ENCODE data around the gene RGS9.

The RGS9 gene

DNA sequence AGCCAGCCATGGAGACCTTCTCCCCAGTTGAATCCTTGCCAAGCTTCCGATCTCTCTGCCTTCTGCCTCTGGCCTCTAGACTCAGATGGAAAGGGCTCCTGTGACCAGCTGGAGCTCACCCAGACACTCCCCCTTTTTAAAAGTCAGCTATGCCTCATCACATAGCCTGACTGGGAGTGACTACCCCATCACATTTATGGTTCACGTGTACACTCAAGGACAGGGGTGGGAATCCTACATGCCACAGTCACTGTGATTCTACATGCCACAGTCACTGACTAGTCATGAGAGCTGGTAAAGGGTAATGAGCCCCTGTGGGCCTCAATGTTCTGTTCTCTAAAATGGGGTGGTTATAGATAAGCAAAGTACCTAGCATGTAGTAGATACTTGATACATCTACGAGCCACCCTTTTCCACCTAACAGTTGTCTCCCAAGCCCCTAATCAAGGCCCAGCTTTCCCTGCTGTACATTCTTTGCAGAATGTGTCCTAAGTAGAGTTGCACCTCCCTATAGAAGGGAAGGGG is 85.1 kb downstream of the RGS9 start:
- H3K4me3 ChIP-seq (ENCODE audit: low read depth, low read length), result no peak overlapping the region
- DNase-seq (ENCODE audit: low read depth), result no peak
- TF ChIP-seq, protein P1, sequence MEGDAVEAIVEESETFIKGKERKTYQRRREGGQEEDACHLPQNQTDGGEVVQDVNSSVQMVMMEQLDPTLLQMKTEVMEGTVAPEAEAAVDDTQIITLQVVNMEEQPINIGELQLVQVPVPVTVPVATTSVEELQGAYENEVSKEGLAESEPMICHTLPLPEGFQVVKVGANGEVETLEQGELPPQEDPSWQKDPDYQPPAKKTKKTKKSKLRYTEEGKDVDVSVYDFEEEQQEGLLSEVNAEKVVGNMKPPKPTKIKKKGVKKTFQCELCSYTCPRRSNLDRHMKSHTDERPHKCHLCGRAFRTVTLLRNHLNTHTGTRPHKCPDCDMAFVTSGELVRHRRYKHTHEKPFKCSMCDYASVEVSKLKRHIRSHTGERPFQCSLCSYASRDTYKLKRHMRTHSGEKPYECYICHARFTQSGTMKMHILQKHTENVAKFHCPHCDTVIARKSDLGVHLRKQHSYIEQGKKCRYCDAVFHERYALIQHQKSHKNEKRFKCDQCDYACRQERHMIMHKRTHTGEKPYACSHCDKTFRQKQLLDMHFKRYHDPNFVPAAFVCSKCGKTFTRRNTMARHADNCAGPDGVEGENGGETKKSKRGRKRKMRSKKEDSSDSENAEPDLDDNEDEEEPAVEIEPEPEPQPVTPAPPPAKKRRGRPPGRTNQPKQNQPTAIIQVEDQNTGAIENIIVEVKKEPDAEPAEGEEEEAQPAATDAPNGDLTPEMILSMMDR (IDR thresholded peaks at IDR 0.05; ENCODE audit: low read depth, low read length, missing control alignments), result no peak

DNA sequence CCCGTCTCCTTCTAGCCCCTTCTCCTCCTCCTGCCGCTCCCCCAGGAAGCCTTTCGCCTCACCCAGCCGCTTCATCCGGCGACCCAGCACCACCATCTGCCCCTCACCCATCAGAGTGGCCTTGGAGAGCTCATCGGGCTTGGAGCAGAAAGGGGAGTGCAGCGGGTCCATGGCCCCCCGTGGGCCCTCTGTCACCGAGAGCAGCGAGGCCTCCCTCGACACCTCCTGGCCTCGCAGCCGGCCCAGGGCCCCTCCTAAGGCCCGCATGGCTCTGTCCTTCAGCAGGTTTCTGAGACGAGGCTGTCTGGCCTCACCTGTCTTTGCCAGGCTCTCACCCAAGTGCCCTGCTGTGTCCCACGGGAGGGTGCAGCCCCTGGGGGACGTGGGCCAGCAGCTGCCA is 87.9 kb downstream of the RGS9 start:
- no peak overlapping the region for H3K4me3 ChIP-seq (ENCODE audit: low read depth, low read length)
- TF ChIP-seq, protein P1 (IDR thresholded peaks at IDR 0.05; ENCODE audit: low read depth, low read length, missing control alignments), result no peak
- no peak for DNase-seq (ENCODE audit: low read depth)

DNA sequence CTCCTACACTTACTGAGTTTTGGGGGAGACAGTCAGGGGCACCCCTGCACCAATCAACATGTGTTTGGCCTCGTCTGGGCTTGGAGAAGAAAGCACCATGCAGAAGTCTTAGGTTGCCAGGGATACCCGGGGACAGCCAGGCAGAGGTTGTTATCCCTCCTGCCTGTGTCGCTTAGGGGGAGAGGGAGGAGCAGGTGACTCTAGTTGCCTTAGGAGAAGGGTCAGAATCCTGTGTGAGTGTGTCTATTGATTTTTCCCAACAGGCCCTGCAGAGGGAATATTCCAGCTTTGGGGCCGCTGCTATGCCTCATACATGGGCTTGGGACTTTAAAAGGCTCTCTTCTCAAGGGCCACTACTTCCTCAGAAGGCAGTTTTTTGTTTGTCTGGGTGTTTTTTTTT is 89.1 kb downstream of the RGS9 start:
- H3K4me3 ChIP-seq (ENCODE audit: low read depth, low read length), result no peak overlapping the region
- TF ChIP-seq, protein P1 (IDR thresholded peaks at IDR 0.05; ENCODE audit: low read depth, low read length, missing control alignments), result no peak
- no peak for DNase-seq (ENCODE audit: low read depth)

DNA sequence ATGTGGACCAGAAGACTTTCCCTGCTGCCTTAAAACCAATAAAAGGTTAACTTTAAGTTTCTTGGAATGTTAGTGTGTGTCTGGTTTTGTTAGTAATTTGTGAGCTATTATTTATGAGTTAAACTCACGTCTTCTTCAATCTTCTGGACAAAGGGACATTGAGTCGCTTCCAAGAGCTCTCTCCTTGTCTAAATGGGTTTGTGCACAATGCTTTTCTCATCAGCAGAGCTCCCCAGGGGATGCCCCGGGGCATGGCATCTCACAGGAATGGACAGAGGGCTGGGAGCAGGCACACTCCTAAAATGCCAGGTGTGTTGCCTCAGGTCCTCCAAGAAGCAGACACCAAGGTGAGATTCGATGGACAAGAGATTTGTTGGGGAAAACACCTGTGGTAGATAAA is 90.5 kb downstream of the RGS9 start:
- H3K4me3 ChIP-seq (ENCODE audit: low read depth, low read length), result no peak overlapping the region
- no peak for DNase-seq (ENCODE audit: low read depth)
- TF ChIP-seq, protein P1 (IDR thresholded peaks at IDR 0.05; ENCODE audit: low read depth, low read length, missing control alignments), result no peak

DNA sequence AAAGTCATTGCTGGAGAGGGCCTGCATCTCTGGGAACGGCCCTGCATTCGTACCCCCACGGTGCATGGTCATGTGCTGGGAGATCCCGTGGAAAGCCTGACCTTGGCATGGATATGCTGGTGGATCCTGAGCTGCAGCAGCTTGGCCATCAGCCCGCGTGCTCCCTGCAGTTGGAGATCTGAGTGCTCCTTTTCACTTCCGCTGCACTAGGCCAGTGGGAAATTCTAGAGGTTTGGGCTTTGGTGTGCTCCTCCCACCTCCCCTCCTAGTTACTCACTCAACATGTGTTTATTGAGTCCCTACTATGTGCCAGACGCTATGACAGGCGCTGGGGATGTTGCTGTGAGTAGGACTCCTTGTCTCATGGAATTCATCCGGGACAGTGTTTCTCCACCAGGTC is 91.1 kb downstream of the RGS9 start:
- no peak overlapping the region for H3K4me3 ChIP-seq (ENCODE audit: low read depth, low read length)
- no peak for DNase-seq (ENCODE audit: low read depth)
- TF ChIP-seq, protein P1 (IDR thresholded peaks at IDR 0.05; ENCODE audit: low read depth, low read length, missing control alignments), result no peak

DNA sequence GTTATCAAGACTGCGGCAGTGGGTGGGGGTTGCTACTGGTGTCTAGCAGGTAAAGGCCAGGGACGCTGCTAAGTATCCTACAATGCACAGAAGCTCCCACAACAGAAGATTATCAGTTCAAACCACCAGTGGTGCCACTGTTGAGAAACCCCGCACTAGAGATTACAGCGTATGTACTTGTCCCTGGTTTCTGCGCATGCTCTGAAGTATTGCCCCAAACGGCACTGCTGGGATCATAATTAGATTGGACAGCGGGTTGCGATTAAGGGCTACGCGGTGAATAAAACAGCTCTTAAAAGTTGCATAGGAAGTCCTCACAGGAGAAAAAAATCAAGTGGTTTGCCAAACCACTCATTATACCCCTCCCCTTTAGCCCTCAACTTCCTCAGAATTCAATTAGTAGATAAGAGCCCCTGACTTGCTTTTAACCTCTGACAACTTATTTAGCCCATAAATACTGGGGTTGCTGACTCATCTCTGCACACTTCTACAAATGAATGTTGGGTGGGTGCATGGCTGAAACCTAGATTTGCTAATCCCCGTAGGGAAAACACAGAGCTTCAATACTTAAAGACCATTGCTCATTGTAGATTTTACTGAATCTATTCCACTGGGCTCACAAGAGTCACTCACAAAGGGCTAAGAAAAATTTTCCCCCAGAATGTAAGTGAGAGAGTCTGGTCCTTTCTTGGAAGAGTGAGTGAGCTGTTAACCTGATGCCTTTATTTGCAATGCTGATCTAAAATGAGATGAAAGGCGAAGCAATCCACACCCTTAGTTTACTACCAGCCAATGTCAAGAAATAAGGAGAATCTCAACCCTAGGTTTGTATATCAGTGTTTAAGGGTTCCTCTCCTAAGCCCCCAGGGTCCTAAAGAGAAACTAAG is 91.8 kb downstream of the RGS9 start:
- peak; percentile 54 for DNase-seq (ENCODE audit: low read depth)
- TF ChIP-seq, protein P1 (IDR thresholded peaks at IDR 0.05; ENCODE audit: low read depth, low read length, missing control alignments), result no peak
- no peak overlapping the region for H3K4me3 ChIP-seq (ENCODE audit: low read depth, low read length)

DNA sequence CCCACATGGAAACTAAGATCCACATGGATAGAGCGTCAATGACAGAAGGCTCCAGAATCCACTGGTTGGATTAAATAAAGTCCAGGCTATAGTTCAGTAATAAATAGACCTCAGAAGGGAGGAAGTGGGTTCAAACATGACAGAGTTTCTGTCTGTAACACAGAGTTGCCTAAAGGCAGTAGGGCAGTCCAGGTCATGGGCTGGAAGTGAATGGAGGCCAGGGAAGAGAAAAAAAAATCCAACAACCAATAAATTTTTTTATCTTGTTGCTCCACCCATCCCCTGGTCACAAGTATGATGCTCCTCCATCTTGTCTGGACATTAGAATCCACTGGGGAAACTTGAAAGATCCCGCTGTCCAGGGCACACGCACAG is 92.4 kb downstream of the RGS9 start:
- TF ChIP-seq, protein P1 (IDR thresholded peaks at IDR 0.05; ENCODE audit: low read depth, low read length, missing control alignments), result no peak
- DNase-seq (ENCODE audit: low read depth), result no peak
- H3K4me3 ChIP-seq (ENCODE audit: low read depth, low read length), result no peak overlapping the region

Measured in GM12864 (cell line).